Measurements from ENCODE around the gene MTG2. TPM values are rescaled to one million over a fixed set of nuclear protein-coding genes. Genes with fewer than 3 reads are reported as not detected.

MTG2 gene
- total and polyA plus RNA-seq, 8 donors: 13.6 to 77.9 (median 21.4) TPM

DNA sequence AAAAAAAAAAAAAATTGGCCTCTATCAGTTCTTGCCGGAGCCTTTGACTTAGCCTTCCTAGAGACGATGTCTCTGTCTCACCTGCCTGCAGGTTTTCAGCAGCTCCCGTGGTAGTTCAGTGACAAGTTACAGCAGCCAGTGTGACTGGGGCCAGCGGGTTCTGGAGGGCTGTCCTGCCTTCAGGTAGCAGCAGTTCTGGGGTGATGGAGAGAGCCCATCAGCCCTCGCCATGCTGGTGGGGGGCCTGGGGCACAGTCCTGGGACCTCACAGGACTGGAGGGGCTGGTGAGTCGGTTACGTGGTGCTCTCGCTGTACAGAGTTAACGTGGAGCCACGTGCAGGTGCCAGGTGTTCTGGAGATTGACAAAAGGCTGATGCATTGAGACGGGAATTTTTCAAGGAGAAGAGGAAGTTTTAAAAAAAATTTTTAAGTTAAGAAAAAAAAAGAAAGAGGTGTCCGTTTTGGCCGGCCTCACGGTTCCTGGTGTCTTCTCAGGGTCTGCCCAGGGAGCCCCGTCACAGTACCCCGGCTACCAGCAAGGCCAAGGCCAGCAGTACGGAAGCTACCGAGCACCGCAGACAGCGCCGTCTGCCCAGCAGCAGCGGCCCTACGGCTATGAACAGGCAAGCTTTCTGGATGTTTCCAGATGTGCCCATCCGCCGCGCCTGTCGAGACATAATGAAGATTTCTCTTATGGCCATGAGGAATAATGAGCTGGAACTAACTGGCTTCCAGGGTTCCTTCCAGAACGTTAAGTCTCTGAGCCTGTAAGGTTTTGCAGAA is 8.6 kb upstream of the MTG2 start:
- Histone ChIP-seq H3K4me3 (no peak overlapping the region), H3K9me3 (no peaks in the 10 kb centered on the region), H3K27me3 (no peaks in the 10 kb centered on the region), H3K36me3 (peaks cover 7 to 79% (median 69%) of the 10 kb centered on the region in 4 donors), H3K4me1 (no peaks in the 10 kb centered on the region), H3K27ac (no peak overlapping the region)
- WGBS, 5 donors: 92 to 97% (median 95%) methylated on average over 28 of the region's 28 CpGs
- DNase-seq: no peak
- intact Hi-C loops (cut with DNase I; ENCODE audit: low total_unique reads): no loop called here
- no peak for TF ChIP-seq EP300 (IDR thresholded peaks at IDR 0.05)
- no peak for TF ChIP-seq CTCF (IDR thresholded peaks at IDR 0.05)
- TF ChIP-seq POLR2AphosphoS5 (IDR thresholded peaks at IDR 0.05): no peak

DNA sequence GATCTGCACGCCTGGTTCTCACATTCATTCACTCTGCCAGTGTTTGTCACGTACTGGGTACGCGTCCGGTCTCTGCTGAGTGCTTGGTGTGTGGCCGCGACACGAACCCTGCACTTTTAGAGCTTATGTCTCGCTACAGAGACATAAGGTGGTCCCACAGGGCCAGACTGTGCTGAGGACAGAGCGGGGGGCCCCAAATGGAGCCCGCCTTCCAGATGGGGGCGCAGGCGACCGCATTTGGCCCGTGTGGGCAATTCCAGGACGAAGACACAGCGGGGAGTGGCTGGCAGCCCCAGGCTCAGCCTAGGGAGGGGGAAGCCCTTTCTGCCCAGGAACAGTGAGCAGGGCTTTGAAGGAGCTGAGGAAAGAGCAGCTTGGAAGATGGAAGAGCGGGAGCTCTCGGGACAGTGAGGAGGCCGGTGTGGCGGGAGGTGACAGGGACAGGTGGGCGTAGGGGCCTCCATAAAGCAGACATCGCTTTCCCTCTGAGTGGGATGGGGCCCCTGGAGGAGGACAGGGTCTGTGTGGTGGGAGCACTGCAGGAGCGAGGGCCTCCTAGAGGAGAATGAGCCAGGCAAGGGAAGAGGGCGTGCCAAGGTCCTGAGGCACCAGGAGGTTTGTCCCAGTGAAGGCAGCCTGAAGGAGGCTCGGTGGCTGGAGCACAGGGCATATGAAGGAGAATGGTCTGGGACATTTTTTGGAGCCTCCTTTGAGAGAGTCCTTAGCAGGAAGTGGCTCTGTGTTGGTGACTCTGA is 7.8 kb upstream of the MTG2 start:
- Histone ChIP-seq H3K4me3 (no peak overlapping the region), H3K36me3 (peaks cover 10 to 77% (median 69%) of the 10 kb centered on the region in 4 donors), H3K4me1 (no peaks in the 10 kb centered on the region), H3K9me3 (no peaks in the 10 kb centered on the region), H3K27ac (no peak overlapping the region), H3K27me3 (no peaks in the 10 kb centered on the region)
- DNase-seq: no peak
- WGBS, 5 donors: 93 to 97% (median 97%) methylated on average over 25 to 26 of the region's 26 CpGs
- intact Hi-C loops (cut with DNase I; ENCODE audit: low total_unique reads): no loop called here
- TF ChIP-seq POLR2A (IDR thresholded peaks at IDR 0.05): no peak
- TF ChIP-seq POLR2AphosphoS5 (IDR thresholded peaks at IDR 0.05): no peak
- TF ChIP-seq EP300 (IDR thresholded peaks at IDR 0.05): no peak
- TF ChIP-seq CTCF (IDR thresholded peaks at IDR 0.05): no peak

DNA sequence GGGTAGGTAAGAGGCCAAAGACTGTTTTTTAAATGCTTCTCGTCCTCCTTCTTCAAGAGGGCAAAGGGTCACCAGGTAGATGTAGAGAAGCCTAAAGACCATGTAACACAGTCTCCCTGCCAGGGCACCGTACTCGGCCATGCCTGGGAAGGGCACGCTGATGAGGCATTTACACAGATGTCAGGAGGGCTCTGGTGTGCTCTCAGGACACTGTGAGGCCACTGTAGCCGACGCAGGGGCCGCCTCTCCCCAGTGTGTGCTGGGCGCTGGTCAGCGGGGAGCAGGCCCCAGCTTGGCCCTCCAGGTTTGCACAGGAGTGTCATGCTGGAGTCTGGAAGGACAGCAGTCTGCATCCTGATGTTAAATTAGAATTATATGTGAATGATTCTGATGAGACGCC is 7.1 kb upstream of the MTG2 start:
- Histone ChIP-seq H3K4me3 (no peak overlapping the region), H3K27me3 (no peaks in the 10 kb centered on the region), H3K27ac (no peak overlapping the region), H3K9me3 (no peaks in the 10 kb centered on the region), H3K36me3 (peaks cover 10 to 73% (median 68%) of the 10 kb centered on the region in 4 donors), H3K4me1 (no peaks in the 10 kb centered on the region)
- TF ChIP-seq EP300 (IDR thresholded peaks at IDR 0.05) (no peak), CTCF (IDR thresholded peaks at IDR 0.05) (no peak), POLR2A (IDR thresholded peaks at IDR 0.05) (no peak), POLR2AphosphoS5 (IDR thresholded peaks at IDR 0.05) (no peak)
- WGBS, 5 donors: 91 to 98% (median 94%) methylated on average over 10 of the region's 10 CpGs
- no peak for DNase-seq
- intact Hi-C loops (cut with DNase I; ENCODE audit: low total_unique reads): no loop called here

DNA sequence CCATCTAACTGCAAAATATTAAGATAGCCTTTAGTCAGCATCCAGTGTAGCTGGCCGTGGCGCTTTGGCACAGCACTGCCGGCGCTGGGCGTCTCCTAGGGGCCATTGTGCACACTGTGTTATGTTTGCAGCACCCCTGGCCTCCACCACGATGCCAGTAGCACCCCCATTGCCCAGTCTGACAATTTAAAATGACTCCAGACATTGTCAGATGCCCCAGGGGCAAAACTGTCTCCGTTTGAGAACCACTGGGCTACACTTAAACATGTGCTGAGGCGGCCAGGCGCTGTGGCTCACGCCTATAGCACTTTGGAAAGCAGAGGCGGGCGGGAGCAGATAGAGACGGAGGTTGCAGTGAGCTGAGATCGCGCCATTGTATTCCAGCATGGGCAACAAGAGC is 6.0 kb upstream of the MTG2 start:
- Histone ChIP-seq H3K9me3 (no peaks in the 10 kb centered on the region), H3K36me3 (peaks cover 10 to 73% (median 68%) of the 10 kb centered on the region in 4 donors), H3K4me3 (no peak overlapping the region), H3K27me3 (no peaks in the 10 kb centered on the region), H3K27ac (no peak overlapping the region), H3K4me1 (peaks cover 0 to 3% (median 2%) of the 10 kb centered on the region in 4 donors)
- TF ChIP-seq EP300 (IDR thresholded peaks at IDR 0.05) (no peak), POLR2A (IDR thresholded peaks at IDR 0.05) (no peak), CTCF (IDR thresholded peaks at IDR 0.05) (no peak), POLR2AphosphoS5 (IDR thresholded peaks at IDR 0.05) (no peak)
- 88 to 94% (median 91%) methylated on average over 15 of the region's 15 CpGs for WGBS, 5 donors
- no peak for DNase-seq
- intact Hi-C loops (cut with DNase I; ENCODE audit: low total_unique reads): no loop called here
